Activated CD8-positive, alpha-beta T cell treated with anti-CD3 and anti-CD28 coated beads for 36 hours (primary cell): ENCODE measurements around the gene RPLP2. TPM values are rescaled to one million over a fixed set of nuclear protein-coding genes. Genes with fewer than 3 reads are reported as not detected.
A peak's percentile ranks its signal among the peaks of the same experiment; 100 is the strongest.

ENCODE experiments used
- ATAC-seq: fragments of 200-7000 bp; cut with Tn5 transposase; one replicate; pipeline ENCODE4 v1.10.0; 2021; ENCODE audit warnings: mild to moderate bottlenecking, moderate library complexity
- CTCF ChIA-PET: fragments of 350-600 bp; sonication (Branson Sonifier 250); formaldehyde crosslinking; loops from one replicate; lab custom pipeline; 2021; ENCODE audit warnings: antibody characterized with exemption; lab: Charles Lee
- POLR2A ChIA-PET: fragments of 350-600 bp; sonication (Branson Sonifier 250); formaldehyde crosslinking; loops from one replicate; lab custom pipeline; 2021; ENCODE audit warnings: antibody characterized with exemption; lab: Charles Lee
- DNase-seq: peaks from one replicate; pipeline ENCODE4 v3.0.0-alpha.2; 2020
- H3K27ac Mint-ChIP-seq: one replicate; pipeline ENCODE4 v1.8.0; 2021; ENCODE audit warnings: mild to moderate bottlenecking, mixed read lengths
- H3K27me3 Mint-ChIP-seq: one replicate; pipeline ENCODE4 v1.8.0; 2021; ENCODE audit warnings: mixed read lengths
- H3K36me3 Mint-ChIP-seq: one replicate; pipeline ENCODE4 v1.8.0; 2021; ENCODE audit warnings: low read depth, mixed read lengths
- H3K4me1 Mint-ChIP-seq: one replicate; pipeline ENCODE4 v1.8.0; 2021; ENCODE audit warnings: low read depth, mixed read lengths
- H3K4me3 Mint-ChIP-seq: one replicate; pipeline ENCODE4 v1.8.0; 2021; ENCODE audit warnings: mild to moderate bottlenecking, moderate library complexity, mixed read lengths
- H3K9me3 Mint-ChIP-seq: one replicate; pipeline ENCODE4 v1.8.0; 2021; ENCODE audit warnings: mixed read lengths
- CTCF ChIP-seq: fragments of 200-600 bp; IDR thresholded peaks from one replicate; pipeline ENCODE4 v1.8.0; 2022; ENCODE audit warnings: antibody characterized with exemption, mild to moderate bottlenecking
- intact Hi-C: fragments of 100-400 bp; cut with micrococcal nuclease; formaldehyde crosslinking; loops from one replicate; pipeline ENCODE4 v1.10.0; 2022
- total RNA-seq, 2 experiments: library from RNA; stranded (reverse); gene quantifications; one replicate each; pipeline ENCODE4 v1.2.3, GENCODE V29; 2021

The RPLP2 gene
- total RNA-seq, 2 experiments from 2014 or later, result 3,638 to 3,686 TPM

- no peak overlapping the region for H3K4me3 Mint-ChIP-seq
- peaks cover 19% of the 10 kb centered on the region for H3K36me3 Mint-ChIP-seq
- peaks cover 3% of the 10 kb centered on the region for H3K27me3 Mint-ChIP-seq
- intact Hi-C loops, result no loop called here
- ChIA-PET CTCF (interaction anchor here (1.9 kb wide), 1 partner anchor 10 kb away, joined by 7 read pairs; no protein-coding TSS in a partner anchor), POLR2A (interaction anchor here (8.2 to 21.1 kb wide), 2 partner anchors 9 to 22 kb away, joined by 81 to 273 read pairs; partner anchors contain the start of genes CD151, CRACR2B, PNPLA2 and RPLP2)
- H3K9me3 Mint-ChIP-seq, result no peaks in the 10 kb centered on the region
- no peak for TF ChIP-seq CTCF
- peaks cover 28% of the 10 kb centered on the region for H3K4me1 Mint-ChIP-seq
- ATAC-seq, result no peak
- H3K27ac Mint-ChIP-seq, result no peak overlapping the region
- no peak for DNase-seq
These were observed 28.2 kb downstream of the RPLP2 start for GRCh38 chr11:837990-838307.

GRCh38 chr11:838441-839279 is 28.9 kb downstream of the RPLP2 start:
- ChIA-PET CTCF (interaction anchor here (1.9 kb wide), 1 partner anchor 9 kb away, joined by 7 read pairs; no protein-coding TSS in a partner anchor), POLR2A (interaction anchor here (8.2 to 21.1 kb wide), 2 partner anchors 10 to 23 kb away, joined by 81 to 273 read pairs; partner anchors contain the start of genes CD151, CRACR2B, PNPLA2 and RPLP2)
- no peak for DNase-seq
- Mint-ChIP-seq H3K27me3 (peaks cover 3% of the 10 kb centered on the region), H3K4me3 (no peak overlapping the region), H3K4me1 (peaks cover 31% of the 10 kb centered on the region), H3K27ac (peak overlapping the region; percentile 46), H3K9me3 (no peaks in the 10 kb centered on the region), H3K36me3 (peaks cover 19% of the 10 kb centered on the region)
- intact Hi-C loops, result no loop called here
- no peak for ATAC-seq
- no peak for TF ChIP-seq CTCF

- Mint-ChIP-seq H3K36me3 (peaks cover 19% of the 10 kb centered on the region), H3K27ac (no peak overlapping the region), H3K9me3 (no peaks in the 10 kb centered on the region), H3K4me3 (no peak overlapping the region), H3K27me3 (peaks cover 1% of the 10 kb centered on the region), H3K4me1 (peaks cover 31% of the 10 kb centered on the region)
- no peak for ATAC-seq
- TF ChIP-seq CTCF, result no peak
- ChIA-PET CTCF (no interaction called here), POLR2A (interaction anchor here (8.2 to 21.1 kb wide), 2 partner anchors 11 to 23 kb away, joined by 81 to 273 read pairs; partner anchors contain the start of genes CD151, CRACR2B, PNPLA2 and RPLP2)
- DNase-seq, result no peak
- intact Hi-C loops, result no loop called here
These were observed 29.5 kb downstream of the RPLP2 start for GRCh38 chr11:839280-839623.

GRCh38 chr11:839875-840617 is 30.3 kb downstream of the RPLP2 start:
- H3K4me1 Mint-ChIP-seq, result peaks cover 33% of the 10 kb centered on the region
- ATAC-seq (no peak), DNase-seq (no peak)
- no peak for TF ChIP-seq CTCF
- intact Hi-C loops, result no loop called here
- peaks cover 19% of the 10 kb centered on the region for H3K36me3 Mint-ChIP-seq
- peak overlapping the region; percentile 85 for H3K4me3 Mint-ChIP-seq
- ChIA-PET POLR2A (interaction anchor here (0.9 to 21.1 kb wide), 3 partner anchors 12 to 24 kb away, joined by 3 to 273 read pairs (median 81); partner anchors contain the start of genes CD151, CRACR2B, PNPLA2 and RPLP2), CTCF (interaction anchor here (1.1 kb wide), 1 partner anchor 56 kb away, joined by 3 read pairs; no protein-coding TSS in a partner anchor)
- H3K27me3 Mint-ChIP-seq, result no peaks in the 10 kb centered on the region
- no peaks in the 10 kb centered on the region for H3K9me3 Mint-ChIP-seq
- H3K27ac Mint-ChIP-seq, result no peak overlapping the region
